GM19463 (cell line): Measurements from ENCODE around the gene DPYD.

ENCODE experiments used
- ATAC-seq: cut with Tn5 transposase; IDR thresholded peaks from one replicate; pipeline ENCODE4 v1.9.1; 2021; ENCODE audit warnings: mild to moderate bottlenecking, moderate library complexity; ENCODE audit not compliant: unreplicated experiment

The DPYD gene

DNA sequence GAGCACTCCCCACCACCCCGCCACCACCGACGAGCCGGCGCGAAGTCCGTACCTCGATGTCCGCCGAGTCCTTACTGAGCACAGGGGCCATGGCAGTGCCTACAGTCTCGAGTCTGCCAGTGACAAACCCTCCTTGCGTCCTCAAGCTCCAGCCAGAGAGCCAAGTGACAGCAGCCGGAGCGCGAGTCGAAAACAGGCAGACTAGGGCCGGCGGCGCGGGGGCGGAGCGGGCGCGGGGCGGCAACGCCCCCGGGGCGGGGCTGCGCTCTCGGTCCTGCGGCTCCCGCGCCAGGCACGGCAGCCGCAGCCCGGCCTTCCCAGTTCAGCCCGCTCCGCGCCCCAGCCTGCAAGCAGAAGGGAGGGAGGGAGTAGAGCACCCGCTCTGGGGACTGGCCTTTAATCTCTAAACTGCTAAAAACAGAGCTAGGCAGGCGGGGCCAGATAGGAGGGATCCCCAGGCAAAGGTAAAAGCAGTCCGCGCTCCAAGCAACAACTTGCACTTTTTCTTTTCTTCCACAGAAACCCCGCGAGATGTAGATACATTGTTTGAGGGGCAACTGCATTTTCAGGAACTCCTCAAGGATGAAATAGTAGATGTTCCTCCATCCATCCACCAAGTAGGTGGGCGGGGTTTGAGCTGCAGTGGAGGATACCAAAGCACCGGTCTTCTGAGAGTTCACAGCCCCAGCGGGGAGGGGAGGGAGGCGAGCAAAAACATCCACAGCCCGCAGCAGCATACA, at the start of gene DPYD:
TSS of gene DPYD (minus strand) at position 203 of the 740 bp plus-strand sequence. CDS start at position 91, 112 bp downstream.
- ATAC-seq, result peak; percentile 83

- no peak for ATAC-seq
Measured at GRCh38 chr1:97960470-97960869, 39.6 kb upstream of the DPYD start.

GRCh38 chr1:97947695-97948094, 26.9 kb upstream of the DPYD start:
- no peak for ATAC-seq

DNA sequence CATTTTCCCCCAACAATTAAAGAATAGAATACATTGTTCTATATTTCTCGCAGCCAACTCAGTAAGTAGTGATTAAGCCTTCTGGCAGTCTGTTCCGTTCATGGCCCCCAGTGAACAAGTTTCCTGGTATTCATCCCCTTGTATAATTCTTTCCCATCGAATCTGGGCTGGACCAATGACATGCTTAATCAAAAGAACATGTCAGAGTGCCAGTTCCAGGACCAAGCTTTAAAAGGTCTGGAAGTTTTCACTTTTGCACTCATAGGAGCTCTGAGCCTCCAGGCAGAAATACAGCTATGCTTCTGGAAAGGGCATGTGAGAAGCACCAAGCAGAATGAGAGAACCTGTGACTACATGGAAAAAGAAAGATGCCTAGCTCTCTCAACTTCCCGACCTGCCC, 22.5 kb upstream of the DPYD start:
- ATAC-seq, result no peak

DNA sequence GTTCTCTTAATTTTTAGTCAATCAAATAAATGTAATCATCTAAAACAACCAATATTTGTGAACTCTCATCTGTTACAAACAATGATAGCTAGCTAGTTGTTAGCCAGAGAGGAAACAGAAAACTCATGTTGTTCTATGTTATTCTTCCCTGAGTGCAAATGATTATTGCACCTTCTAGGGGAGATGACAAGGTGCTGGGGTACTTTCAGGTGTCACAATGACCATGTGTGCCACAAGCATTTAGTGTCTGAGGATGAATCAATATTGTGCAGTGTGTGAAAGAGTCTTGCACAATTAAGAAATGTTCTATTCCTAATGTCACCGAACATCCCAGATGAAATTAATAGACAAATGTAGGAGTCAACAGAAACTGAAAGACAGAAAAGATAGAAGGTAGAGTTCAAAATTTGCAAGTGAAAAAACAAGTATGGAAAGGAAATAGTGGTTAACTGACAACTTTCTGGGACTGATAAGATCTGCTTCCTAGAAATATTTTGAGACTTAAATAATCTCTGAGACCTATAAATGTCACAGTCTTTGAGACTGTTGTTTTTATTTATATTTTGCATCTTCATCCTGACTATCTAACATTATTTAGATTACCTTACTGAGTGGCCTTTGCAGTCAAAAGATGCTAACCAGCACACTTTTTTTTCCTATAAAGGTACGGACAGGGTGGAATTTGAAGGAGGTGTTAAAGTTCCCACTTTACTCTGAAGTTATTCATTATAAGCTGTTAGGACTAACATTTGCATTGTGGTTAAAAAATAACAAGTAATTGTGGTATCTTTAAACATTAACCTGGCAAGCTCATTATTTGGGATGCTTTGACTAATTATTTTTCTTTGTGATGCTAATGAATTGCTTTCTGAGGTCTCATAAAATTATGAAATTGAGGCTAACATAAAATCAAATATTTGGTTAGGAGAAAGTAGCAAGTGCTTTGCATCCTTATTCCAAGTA, 21.6 kb upstream of the DPYD start:
- no peak for ATAC-seq

GRCh38 chr1:97938285-97938642, 17.4 kb upstream of the DPYD start:
- ATAC-seq, result no peak

GRCh38 chr1:97936976-97937375, 16.1 kb upstream of the DPYD start:
- no peak for ATAC-seq

GRCh38 chr1:97934491-97934890, 13.7 kb upstream of the DPYD start:
- no peak for ATAC-seq

DNA sequence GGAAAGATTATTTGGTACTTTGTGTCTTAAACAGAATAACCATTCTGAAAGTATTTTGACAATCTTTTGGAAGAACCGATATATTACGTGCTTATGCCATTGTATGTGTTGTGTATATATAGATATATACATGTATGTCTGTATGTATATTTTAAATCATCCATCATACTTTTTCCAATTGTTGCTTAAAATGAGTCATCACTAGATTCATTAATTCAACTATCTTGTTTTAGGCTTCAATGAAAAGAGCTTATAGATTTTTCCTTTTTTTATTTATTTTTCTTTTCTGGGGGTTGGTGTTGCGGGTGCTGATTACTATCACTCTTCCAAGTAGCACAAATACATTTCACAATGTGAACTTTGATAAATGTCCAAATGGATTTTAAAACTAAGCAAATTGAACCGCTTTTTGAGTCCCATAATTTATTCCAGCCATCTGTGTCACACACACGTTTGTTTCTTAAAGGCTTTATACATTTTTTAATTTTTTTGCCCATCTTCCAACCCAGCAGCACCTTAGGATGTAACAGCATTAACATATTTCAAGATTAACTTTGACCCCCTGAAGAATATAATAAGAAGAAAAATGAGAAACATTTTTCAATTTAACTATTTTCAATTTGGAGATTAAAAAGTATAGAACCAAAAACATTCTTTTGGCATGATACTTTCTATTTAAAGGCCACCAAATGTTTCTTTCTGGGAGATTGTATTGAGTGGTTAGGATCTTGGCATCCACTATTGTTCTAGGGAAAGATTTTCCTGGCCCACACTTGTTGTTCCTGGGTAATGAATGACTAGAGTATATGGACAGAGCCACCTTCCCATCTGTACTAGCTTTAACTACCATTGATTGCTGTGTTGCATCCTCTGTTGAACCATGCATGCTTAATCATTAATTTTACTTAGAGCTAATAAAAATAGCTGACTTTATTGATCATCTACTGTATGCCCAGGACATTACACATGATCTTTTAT, 9.3 kb upstream of the DPYD start:
- ATAC-seq, result no peak

DNA sequence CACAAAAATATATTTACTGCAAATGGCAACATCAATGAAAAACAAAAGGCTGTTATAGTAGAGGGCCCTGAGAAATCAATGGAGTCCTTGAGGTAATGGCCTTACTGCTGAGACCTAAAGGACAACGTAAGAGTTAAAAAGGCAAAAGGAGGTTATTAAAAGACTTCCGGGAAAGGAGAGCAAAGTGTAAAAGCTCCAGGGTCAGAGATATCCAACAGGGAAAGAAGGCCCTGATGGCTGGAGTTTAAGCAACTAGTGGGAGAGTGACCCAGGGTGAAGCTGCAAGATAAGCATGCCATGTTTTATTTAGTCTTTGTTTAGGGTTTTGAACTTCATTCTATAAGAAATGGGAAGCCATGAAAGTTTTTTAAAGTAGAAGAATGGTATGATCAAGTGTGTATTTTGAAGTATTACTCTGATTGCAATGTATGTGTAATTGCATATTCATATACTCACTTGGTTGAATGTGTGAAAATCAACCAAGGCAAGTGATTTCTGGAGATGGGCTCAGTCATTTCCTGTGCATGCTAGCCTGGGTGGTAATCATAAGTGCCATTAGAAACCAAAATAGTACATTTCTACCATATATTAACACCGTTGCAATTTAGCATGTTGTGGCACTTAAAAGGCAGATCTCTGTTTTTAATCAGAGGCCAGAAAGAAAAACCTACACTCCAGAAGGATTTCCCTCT, 5.3 kb upstream of the DPYD start:
- no peak for ATAC-seq

- no peak for ATAC-seq
Measured at GRCh38 chr1:97925151-97925550, 4.3 kb upstream of the DPYD start.

GRCh38 chr1:97923811-97924210, 3.0 kb upstream of the DPYD start:
- ATAC-seq, result no peak

- ATAC-seq, result peak; percentile 27
Measured at GRCh38 chr1:97920276-97920831, 480 bp downstream of the DPYD start.

- ATAC-seq, result no peak
Measured at GRCh38 chr1:97919585-97920261, 1.1 kb downstream of the DPYD start.

GRCh38 chr1:97918961-97919360, 1.9 kb downstream of the DPYD start:
- ATAC-seq, result no peak

- ATAC-seq, result no peak
Measured at GRCh38 chr1:97913506-97914139, 7.2 kb downstream of the DPYD start.

GRCh38 chr1:97911266-97912215, 9.3 kb downstream of the DPYD start:
- no peak for ATAC-seq

GRCh38 chr1:97909266-97909665, 11.6 kb downstream of the DPYD start:
- ATAC-seq, result no peak
